ENCODE results near the gene HOOK2.
A peak's percentile ranks its signal among the peaks of the same experiment; 100 is the strongest.

GRCh38 chr19:12774588-12775555 is at the start of gene HOOK2:
- TF ChIP-seq POLR2A (IDR thresholded peaks at IDR 0.05; ENCODE audit: insufficient read depth in 1 of 2, low read depth in 2 of 2, low read length in 2 of 2) (peak; percentile 49 to 81; a peak in 3 of 4 replicates), DNMT1 (CRISPR knock-in tag; IDR thresholded peaks at IDR 0.05) (no peak; the same call in 1 of the 2 replicates), TOE1 (CRISPR knock-in tag; IDR thresholded peaks at IDR 0.05) (no peak), SNAPC5 (CRISPR knock-in tag; IDR thresholded peaks at IDR 0.05; ENCODE audit: borderline replicate concordance) (no peak), CTCF (CRISPR knock-in tag; IDR thresholded peaks at IDR 0.05) (0 out of 2 replicates have a peak, but pooled peaks have one; percentile 12), TARDBP (CRISPR knock-in tag; IDR thresholded peaks at IDR 0.05) (no peak), EP300 (IDR thresholded peaks at IDR 0.05; ENCODE audit: low read depth in 2 of 2, low read length in 2 of 2) (no peak), EP300 (CRISPR knock-in tag; IDR thresholded peaks at IDR 0.05; ENCODE audit: borderline replicate concordance) (no peak), ZBTB8A (CRISPR knock-in tag; IDR thresholded peaks at IDR 0.05; ENCODE audit: borderline replicate concordance, low read depth) (no peak), ZNF512 (CRISPR knock-in tag; IDR thresholded peaks at IDR 0.05) (no peak), JUN (CRISPR knock-in tag; IDR thresholded peaks at IDR 0.05) (no peak), KLF16 (CRISPR knock-in tag; IDR thresholded peaks at IDR 0.05) (no peak), FOSL1 (CRISPR knock-in tag; IDR thresholded peaks at IDR 0.05; ENCODE audit: borderline replicate concordance) (no peak), ZBTB40 (IDR thresholded peaks at IDR 0.05) (no peak), ZBTB40 (CRISPR knock-in tag; IDR thresholded peaks at IDR 0.05) (0 out of 2 replicates have a peak, but pooled peaks have one; percentile 51)

Measured in HepG2 (cell line).